Upper lobe of right lung (tissue), 1 donor: ENCODE measurements around the gene IP6K3. TPM values are rescaled to one million over a fixed set of nuclear protein-coding genes. Genes with fewer than 3 reads are reported as not detected.

Experiments
- ATAC-seq: fragments of 200-7000 bp; cut with Tn5 transposase; one replicate; pipeline ENCODE4 v1.9.1; 2020; ENCODE audit warnings: mild to moderate bottlenecking, moderate library complexity
- DNase-seq: peaks from one replicate; pipeline ENCODE4 v3.0.0-alpha.2; 2020
- H3K27ac ChIP-seq: fragments of 200-600 bp; one replicate; pipeline ENCODE4 v1.8.0; 2022
- H3K27me3 ChIP-seq: fragments of 200-600 bp; one replicate; pipeline ENCODE4 v1.8.0; 2022; ENCODE audit warnings: mild to moderate bottlenecking
- H3K36me3 ChIP-seq: fragments of 200-600 bp; one replicate; pipeline ENCODE4 v1.8.0; 2022
- H3K4me1 ChIP-seq: fragments of 200-600 bp; one replicate; pipeline ENCODE4 v1.8.0; 2022
- H3K4me3 ChIP-seq: fragments of 200-600 bp; one replicate; pipeline ENCODE4 v1.8.0; 2022; ENCODE audit warnings: mild to moderate bottlenecking
- H3K9me3 ChIP-seq: fragments of 200-600 bp; one replicate; pipeline ENCODE4 v1.8.0; 2022
- CTCF ChIP-seq: fragments of 200-600 bp; IDR thresholded peaks from one replicate; pipeline ENCODE4 v1.8.0; 2022; ENCODE audit warnings: antibody characterized with exemption
- intact Hi-C: fragments of 100-400 bp; cut with DNase I; formaldehyde crosslinking; loops from one replicate; pipeline ENCODE4 v1.11.0; 2022
- total RNA-seq: library from RNA; stranded (reverse); fragmentation: NEBNext Ultra II Directional; extraction: Animal tissue kit (Norgen Biotek cat#: 25700); gene quantifications from one replicate; pipeline ENCODE4 v1.2.1, GENCODE V29; 2021
- donor health status: DM: no; HTN: yes; CAD: no; lungs with severe emphysema.

The IP6K3 gene
- total RNA-seq, 1 donor from 2014 or later, result 4.6 TPM

- peaks cover 98% of the 10 kb centered on the region for H3K36me3 ChIP-seq
- no peaks in the 10 kb centered on the region for H3K4me1 ChIP-seq
- H3K4me3 ChIP-seq, result no peak overlapping the region
- ATAC-seq (no peak), DNase-seq (no peak)
- no peak overlapping the region for H3K27ac ChIP-seq
- intact Hi-C loops, result no loop called here
- no peaks in the 10 kb centered on the region for H3K27me3 ChIP-seq
- TF ChIP-seq CTCF, result no peak
- no peaks in the 10 kb centered on the region for H3K9me3 ChIP-seq
Observed at GRCh38 chr6:33678233-33678931, 68.3 kb downstream of the IP6K3 start.

GRCh38 chr6:33677689-33678088, 69.0 kb downstream of the IP6K3 start:
- intact Hi-C loops, result no loop called here
- H3K4me1 ChIP-seq, result no peaks in the 10 kb centered on the region
- H3K9me3 ChIP-seq, result no peaks in the 10 kb centered on the region
- no peak for DNase-seq
- no peaks in the 10 kb centered on the region for H3K27me3 ChIP-seq
- H3K36me3 ChIP-seq, result peaks cover 95% of the 10 kb centered on the region
- no peak for ATAC-seq
- H3K4me3 ChIP-seq, result no peak overlapping the region
- no peak overlapping the region for H3K27ac ChIP-seq
- no peak for TF ChIP-seq CTCF

- H3K9me3 ChIP-seq, result no peaks in the 10 kb centered on the region
- H3K4me3 ChIP-seq, result no peak overlapping the region
- H3K36me3 ChIP-seq, result peaks cover 90% of the 10 kb centered on the region
- H3K4me1 ChIP-seq, result no peaks in the 10 kb centered on the region
- intact Hi-C loops, result no loop called here
- no peak for TF ChIP-seq CTCF
- ATAC-seq, result no peak
- no peak overlapping the region for H3K27ac ChIP-seq
- no peak for DNase-seq
- no peaks in the 10 kb centered on the region for H3K27me3 ChIP-seq
Observed at GRCh38 chr6:33677143-33677660, 69.5 kb downstream of the IP6K3 start.

GRCh38 chr6:33676416-33677142, 70.1 kb downstream of the IP6K3 start:
- peaks cover 90% of the 10 kb centered on the region for H3K36me3 ChIP-seq
- DNase-seq (no peak), ATAC-seq (no peak)
- no peak overlapping the region for H3K4me3 ChIP-seq
- no peak overlapping the region for H3K27ac ChIP-seq
- TF ChIP-seq CTCF, result no peak
- intact Hi-C loops, result no loop called here
- no peaks in the 10 kb centered on the region for H3K4me1 ChIP-seq
- H3K27me3 ChIP-seq, result no peaks in the 10 kb centered on the region
- H3K9me3 ChIP-seq, result no peaks in the 10 kb centered on the region

- H3K9me3 ChIP-seq, result no peaks in the 10 kb centered on the region
- intact Hi-C loops, result no loop called here
- DNase-seq (no peak), ATAC-seq (no peak)
- no peaks in the 10 kb centered on the region for H3K4me1 ChIP-seq
- no peaks in the 10 kb centered on the region for H3K27me3 ChIP-seq
- TF ChIP-seq CTCF, result no peak
- H3K4me3 ChIP-seq, result no peak overlapping the region
- no peak overlapping the region for H3K27ac ChIP-seq
- peaks cover 90% of the 10 kb centered on the region for H3K36me3 ChIP-seq
Observed at GRCh38 chr6:33675968-33676367, 70.7 kb downstream of the IP6K3 start.
